ENCODE results near the gene MON2.

- no peak for TF ChIP-seq CTCF (conservative IDR thresholded peaks at IDR 0.05)
- TF ChIP-seq EZH2 (IDR thresholded peaks at IDR 0.05; ENCODE audit: low read depth), result no peak
Measured at GRCh38 chr12:62603811-62604098, 137.1 kb downstream of the MON2 start.
